Caco-2 (cell line): ENCODE measurements around the gene USP34. TPM values are rescaled to one million over a fixed set of nuclear protein-coding genes. Genes with fewer than 3 reads are reported as not detected.

Experiments
- BruUV-seq: library from RNA; stranded (reverse); fragments of 400-500 nt; replicated peaks from 2 replicates; lab custom pipeline; 2021; lab: Mats Ljungman, UMichigan
- CTCF ChIA-PET: fragments of 300-600 bp; sonication (Branson Sonifier 250); formaldehyde crosslinking; loops from one replicate; lab custom pipeline; 2022; ENCODE audit warnings: antibody characterized with exemption; lab: Charles Lee
- POLR2A ChIA-PET: fragments of 300-600 bp; sonication (Branson Sonifier 250); formaldehyde crosslinking; loops from one replicate; lab custom pipeline; 2022; ENCODE audit warnings: antibody characterized with exemption; lab: Charles Lee
- DNase-seq, 2 experiments: peaks; one replicate each; pipeline versions ENCODE4 v3.0.0 to v3.0.0-alpha.2; 2020 to 2022
- H3K27me3 ChIP-seq: replicated peaks from 2 replicates; pipeline ENCODE4 v1.6.0; 2011; ENCODE audit warnings: low read length; ENCODE audit not compliant: control insufficient read depth, insufficient read depth
- H3K36me3 ChIP-seq: 2 replicates; pipeline ENCODE4 v1.5.1; 2011; ENCODE audit warnings: low read length; ENCODE audit not compliant: control insufficient read depth, insufficient read depth
- H3K4me1 ChIP-seq: fragments of 250-450 bp; sonication (Bioruptor Pico); 2 replicates; pipeline ENCODE4 v1.5.1; 2020; ENCODE audit warnings: mild to moderate bottlenecking
- H3K4me3 ChIP-seq: 2 replicates; pipeline ENCODE4 v1.5.1; 2011; ENCODE audit warnings: low read depth, mild to moderate bottlenecking, control low read depth, low read length
- H3K9me3 ChIP-seq: fragments of 250-450 bp; sonication (Bioruptor Pico); 2 replicates; pipeline ENCODE4 v1.5.1; 2020; ENCODE audit warnings: mild to moderate bottlenecking, moderate library complexity
- H3K27ac Mint-ChIP-seq: one replicate; pipeline ENCODE4 v1.8.0; 2022; ENCODE audit warnings: mixed read lengths; ENCODE audit not compliant: unreplicated experiment
- H3K27me3 Mint-ChIP-seq: one replicate; pipeline ENCODE4 v1.8.0; 2022; ENCODE audit warnings: mixed read lengths; ENCODE audit not compliant: insufficient read depth, unreplicated experiment
- H3K36me3 Mint-ChIP-seq: one replicate; pipeline ENCODE4 v1.8.0; 2022; ENCODE audit warnings: mild to moderate bottlenecking, mixed read lengths; ENCODE audit not compliant: insufficient read depth, unreplicated experiment
- H3K4me1 Mint-ChIP-seq: one replicate; pipeline ENCODE4 v1.8.0; 2022; ENCODE audit warnings: low read depth, mixed read lengths; ENCODE audit not compliant: unreplicated experiment
- H3K4me3 Mint-ChIP-seq: one replicate; pipeline ENCODE4 v1.8.0; 2022; ENCODE audit warnings: mild to moderate bottlenecking, moderate library complexity, mixed read lengths; ENCODE audit not compliant: unreplicated experiment
- H3K9me3 Mint-ChIP-seq: one replicate; pipeline ENCODE4 v1.8.0; 2022; ENCODE audit warnings: mixed read lengths; ENCODE audit not compliant: unreplicated experiment
- CTCF ChIP-seq, 2 experiments: fragments of 200-600 bp in 1 of 2; IDR thresholded peaks; 1 replicate in 1 of 2; 2 replicates in 1 of 2; pipeline versions ENCODE4 v1.5.1 to v1.8.0; 2011 to 2022; ENCODE audit warnings: antibody characterized with exemption in 1 of 2, control low read depth in 1 of 2, inconsistent platforms in 1 of 2, low read depth in 1 of 2, low read length in 1 of 2, mild to moderate bottlenecking in 1 of 2, moderate library complexity in 1 of 2; ENCODE audit not compliant: insufficient read depth in 1 of 2, severe bottlenecking in 1 of 2, unreplicated experiment in 1 of 2
- intact Hi-C: fragments of 100-400 bp; cut with micrococcal nuclease; formaldehyde crosslinking; loops from one replicate; pipeline ENCODE4 v1.10.0; 2022; ENCODE audit not compliant: unreplicated experiment
- total RNA-seq: library from RNA; stranded (reverse); gene quantifications from 2 replicates; pipeline ENCODE4 v1.2.3, GENCODE V29; 2022

USP34 gene
- total RNA-seq, 1 experiment from 2014 or later: 100 TPM

- H3K36me3 ChIP-seq: no peaks in the 10 kb centered on the region
- CTCF ChIA-PET: no interaction called here
Measured at GRCh38 chr2:61343141-61343540, 127.7 kb downstream of the USP34 start.

GRCh38 chr2:61340242-61340641, 130.6 kb downstream of the USP34 start:
- no TSS peak for BruUV-seq
- DNase-seq: no peak
- no peaks in the 10 kb centered on the region for H3K36me3 ChIP-seq
- no peaks in the 10 kb centered on the region for H3K4me1 ChIP-seq
- Mint-ChIP-seq H3K36me3 (peaks cover 58% of the 10 kb centered on the region), H3K4me3 (no peak overlapping the region), H3K9me3 (no peaks in the 10 kb centered on the region), H3K27ac (no peak overlapping the region), H3K4me1 (no peaks in the 10 kb centered on the region), H3K27me3 (no peaks in the 10 kb centered on the region)
- CTCF ChIA-PET: no interaction called here
- POLR2A ChIA-PET: no interaction called here
- TF ChIP-seq CTCF (IDR thresholded peaks at IDR 0.05; ENCODE audit: insufficient read depth in 1 of 2, low read depth in 1 of 2, low read length in 1 of 2, severe bottlenecking in 1 of 2, unreplicated experiment in 1 of 2): no peak
- H3K27me3 ChIP-seq: no peaks in the 10 kb centered on the region
- intact Hi-C loops: no loop called here
- H3K9me3 ChIP-seq: no peaks in the 10 kb centered on the region
- no peak overlapping the region for H3K4me3 ChIP-seq

More at GRCh38 chr2:61343141-61343540, 127.7 kb downstream of the USP34 start:
- intact Hi-C loops: no loop called here
- H3K27ac Mint-ChIP-seq: no peak overlapping the region
- Histone ChIP-seq H3K9me3 (no peaks in the 10 kb centered on the region), H3K27me3 (no peaks in the 10 kb centered on the region), H3K4me3 (no peak overlapping the region), H3K4me1 (no peaks in the 10 kb centered on the region)
- peaks cover 68% of the 10 kb centered on the region for H3K36me3 Mint-ChIP-seq
- no TSS peak for BruUV-seq
- H3K9me3 Mint-ChIP-seq: no peaks in the 10 kb centered on the region
- no peak for TF ChIP-seq CTCF (IDR thresholded peaks at IDR 0.05; ENCODE audit: insufficient read depth in 1 of 2, low read depth in 1 of 2, low read length in 1 of 2, severe bottlenecking in 1 of 2, unreplicated experiment in 1 of 2)
- H3K4me3 Mint-ChIP-seq: no peak overlapping the region
- H3K27me3 Mint-ChIP-seq: no peaks in the 10 kb centered on the region
- DNase-seq: no peak
- POLR2A ChIA-PET: no interaction called here
- H3K4me1 Mint-ChIP-seq: no peaks in the 10 kb centered on the region

- H3K4me3 ChIP-seq: no peak overlapping the region
- H3K36me3 ChIP-seq: no peaks in the 10 kb centered on the region
- no peak for DNase-seq
- H3K9me3 ChIP-seq: no peaks in the 10 kb centered on the region
- H3K27me3 ChIP-seq: no peaks in the 10 kb centered on the region
- POLR2A ChIA-PET: no interaction called here
- no peak for TF ChIP-seq CTCF (IDR thresholded peaks at IDR 0.05; ENCODE audit: insufficient read depth in 1 of 2, low read depth in 1 of 2, low read length in 1 of 2, severe bottlenecking in 1 of 2, unreplicated experiment in 1 of 2)
- no peak overlapping the region for H3K4me3 Mint-ChIP-seq
- H3K27me3 Mint-ChIP-seq: no peaks in the 10 kb centered on the region
- CTCF ChIA-PET: no interaction called here
- BruUV-seq: no TSS peak
- no peaks in the 10 kb centered on the region for H3K4me1 ChIP-seq
- H3K36me3 Mint-ChIP-seq: peaks cover 44% of the 10 kb centered on the region
- H3K27ac Mint-ChIP-seq: no peak overlapping the region
- H3K4me1 Mint-ChIP-seq: no peaks in the 10 kb centered on the region
- no peaks in the 10 kb centered on the region for H3K9me3 Mint-ChIP-seq
- intact Hi-C loops: no loop called here
Measured at GRCh38 chr2:61338447-61338846, 132.4 kb downstream of the USP34 start.
